HFF-Myc (cell line): Measurements from ENCODE around the gene PRIM2.
A peak's percentile ranks its signal among the peaks of the same experiment; 100 is the strongest.
"Not testable (repeated sequence)": the region's sequence is repeated elsewhere in the genome, so short reads cannot be mapped to it uniquely, and the experiment has no call there.

Experiments used
- DNase-seq: peaks from one replicate; pipeline ENCODE4 v3.0.0-alpha.2; 2011; ENCODE audit warnings: low read depth; ENCODE audit errors: extremely low read depth
- H3K4me3 ChIP-seq: replicated peaks from 2 replicates; pipeline ENCODE4 v1.5.1; 2011; ENCODE audit warnings: low read depth, mild to moderate bottlenecking, control low read depth, low read length
- TF ChIP-seq, protein P1 (sequence below): IDR thresholded peaks from 2 replicates; pipeline ENCODE4 v1.5.1; 2012; ENCODE audit warnings: mild to moderate bottlenecking, low read depth, low read length, control low read depth; ENCODE audit errors: missing control alignments

Gene PRIM2

DNA sequence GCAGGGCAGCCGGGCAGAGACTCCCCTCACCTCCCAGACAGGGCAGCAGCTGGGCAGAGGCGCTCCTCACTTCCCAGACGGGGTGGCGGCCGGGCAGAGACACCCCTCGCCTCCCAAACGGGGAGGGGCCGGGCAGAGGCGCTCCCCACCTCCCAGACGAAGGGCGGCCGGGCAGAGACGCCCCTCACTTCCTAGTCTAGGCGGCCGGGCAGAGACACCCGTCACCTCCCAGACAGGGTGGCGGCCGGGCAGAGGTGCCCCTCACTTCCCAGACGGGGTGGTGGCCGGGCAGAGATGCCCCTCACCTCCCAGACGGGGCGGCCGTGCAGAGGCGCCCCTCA is 6.6 kb upstream of the PRIM2 start:
- DNase-seq: no peak
- no peak overlapping the region for H3K4me3 ChIP-seq
- TF ChIP-seq, protein P1, sequence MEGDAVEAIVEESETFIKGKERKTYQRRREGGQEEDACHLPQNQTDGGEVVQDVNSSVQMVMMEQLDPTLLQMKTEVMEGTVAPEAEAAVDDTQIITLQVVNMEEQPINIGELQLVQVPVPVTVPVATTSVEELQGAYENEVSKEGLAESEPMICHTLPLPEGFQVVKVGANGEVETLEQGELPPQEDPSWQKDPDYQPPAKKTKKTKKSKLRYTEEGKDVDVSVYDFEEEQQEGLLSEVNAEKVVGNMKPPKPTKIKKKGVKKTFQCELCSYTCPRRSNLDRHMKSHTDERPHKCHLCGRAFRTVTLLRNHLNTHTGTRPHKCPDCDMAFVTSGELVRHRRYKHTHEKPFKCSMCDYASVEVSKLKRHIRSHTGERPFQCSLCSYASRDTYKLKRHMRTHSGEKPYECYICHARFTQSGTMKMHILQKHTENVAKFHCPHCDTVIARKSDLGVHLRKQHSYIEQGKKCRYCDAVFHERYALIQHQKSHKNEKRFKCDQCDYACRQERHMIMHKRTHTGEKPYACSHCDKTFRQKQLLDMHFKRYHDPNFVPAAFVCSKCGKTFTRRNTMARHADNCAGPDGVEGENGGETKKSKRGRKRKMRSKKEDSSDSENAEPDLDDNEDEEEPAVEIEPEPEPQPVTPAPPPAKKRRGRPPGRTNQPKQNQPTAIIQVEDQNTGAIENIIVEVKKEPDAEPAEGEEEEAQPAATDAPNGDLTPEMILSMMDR: no peak

DNA sequence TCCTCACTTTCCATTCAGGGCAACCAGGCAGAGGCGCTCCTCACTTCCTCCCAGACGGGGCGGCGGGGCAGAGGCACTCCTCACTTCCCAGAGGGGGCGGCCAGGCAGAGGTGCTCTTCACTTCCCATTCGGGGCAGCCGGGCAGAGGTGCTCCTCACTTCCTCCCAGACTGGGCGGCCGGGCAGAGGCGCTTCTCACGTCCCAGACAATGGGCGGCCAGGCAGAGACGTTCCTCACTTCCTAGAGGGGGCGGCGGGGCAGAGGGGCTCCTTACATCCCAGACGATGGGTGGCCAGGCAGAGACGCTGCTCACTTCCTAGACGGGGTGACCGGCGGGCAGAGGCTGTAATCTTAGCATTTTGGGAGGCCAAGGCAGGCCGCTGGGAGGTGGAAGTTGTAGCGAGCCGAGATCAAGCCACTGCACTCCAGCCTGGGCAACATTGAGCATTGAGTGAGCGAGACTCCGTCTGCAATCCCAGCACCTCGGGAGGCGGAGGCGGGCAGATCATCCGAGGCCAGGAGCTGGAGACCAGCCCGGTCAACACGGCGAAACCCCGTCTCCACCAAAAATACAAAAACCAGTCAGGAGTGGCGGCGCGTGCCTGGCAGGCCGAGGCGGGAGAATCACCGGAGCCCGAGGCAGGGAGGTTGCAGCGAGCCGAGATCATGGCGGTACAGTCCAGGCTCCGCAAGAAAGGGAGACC is 6.0 kb upstream of the PRIM2 start:
- DNase-seq, H3K4me3 ChIP-seq: not testable (repeated sequence)

DNA sequence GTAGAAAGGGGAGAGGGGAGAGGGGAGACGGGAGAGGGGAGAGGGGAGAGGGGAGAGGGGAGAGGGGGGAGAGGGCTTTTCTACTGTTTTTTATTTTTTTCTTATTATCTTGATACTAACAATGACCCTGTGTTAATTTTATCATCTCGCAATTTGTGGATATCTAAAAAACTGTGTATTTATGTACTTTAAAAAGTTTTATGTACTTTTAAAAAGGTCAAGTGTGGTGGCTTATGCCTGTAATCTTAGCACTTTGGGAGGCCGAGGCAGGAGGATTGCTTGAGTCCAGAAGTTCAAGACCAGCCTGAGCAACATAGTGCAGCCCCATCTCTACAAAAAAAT is 5.5 kb upstream of the PRIM2 start:
- TF ChIP-seq, protein P1: no peak
- no peak for DNase-seq

DNA sequence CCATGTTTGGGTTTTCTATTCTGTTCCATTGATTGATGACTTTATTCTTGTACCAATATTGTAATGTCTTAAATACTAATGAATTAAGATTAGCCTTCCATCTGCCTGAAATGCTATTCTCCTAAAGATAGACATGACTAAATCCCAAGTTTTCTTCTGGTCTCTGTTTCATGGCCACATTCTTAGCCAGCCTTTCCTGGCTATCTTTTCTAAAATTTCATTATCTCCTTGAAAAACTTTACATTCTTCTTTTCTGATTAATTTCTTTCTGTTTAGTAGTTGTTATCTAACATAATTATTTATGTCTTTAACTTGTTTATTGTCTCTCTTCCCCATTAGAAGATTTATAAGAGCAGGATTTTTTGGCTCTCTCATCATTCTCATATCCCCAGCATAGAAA is 4.4 kb upstream of the PRIM2 start:
- TF ChIP-seq, protein P1: no peak
- H3K4me3 ChIP-seq: peak overlapping the region; percentile 14; the same call in 1 of the 2 replicates

More for the DNA sequence above, 5.5 kb upstream of the PRIM2 start:
- H3K4me3 ChIP-seq: no peak overlapping the region

DNA sequence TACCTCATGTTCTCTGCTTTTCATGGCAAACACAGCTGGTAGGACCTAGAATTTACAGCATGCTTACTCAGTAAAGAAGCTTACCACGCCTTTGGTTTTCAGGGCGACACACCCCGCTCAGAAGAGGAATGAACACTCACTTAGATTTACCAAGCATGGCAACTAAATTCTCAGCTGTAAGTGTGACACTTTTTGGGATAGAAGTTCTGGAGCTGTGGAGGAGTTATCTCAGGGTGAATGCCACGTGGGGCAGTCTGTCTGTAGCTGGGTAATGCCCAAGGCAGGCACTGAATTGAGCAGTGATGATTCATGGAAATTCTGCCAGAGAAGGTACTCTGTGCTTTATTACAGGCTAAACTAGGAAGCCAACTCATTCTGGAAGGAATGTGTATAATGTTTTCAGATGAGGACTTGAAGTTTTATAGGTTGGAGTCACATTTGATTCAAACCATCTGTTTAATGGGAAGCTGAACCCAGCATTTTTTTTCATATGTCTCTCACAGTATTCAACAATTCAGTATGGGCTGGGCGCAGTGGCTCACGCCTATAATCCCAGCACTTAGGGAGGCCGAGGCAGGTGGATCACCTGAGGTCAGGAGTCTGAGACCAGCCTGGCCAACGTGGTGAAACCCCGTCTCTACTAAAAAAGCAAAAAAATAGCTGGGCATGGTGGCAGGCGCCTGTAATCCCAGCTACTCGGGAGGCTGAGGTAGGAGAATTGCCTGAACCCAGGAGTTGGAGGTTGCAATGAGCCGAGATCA is 3.5 kb upstream of the PRIM2 start:
- DNase-seq: peak; percentile 99
- TF ChIP-seq, protein P1: no peak
- peak overlapping the region; percentile 14 for H3K4me3 ChIP-seq

More for the DNA sequence above, 4.4 kb upstream of the PRIM2 start:
- no peak for DNase-seq

DNA sequence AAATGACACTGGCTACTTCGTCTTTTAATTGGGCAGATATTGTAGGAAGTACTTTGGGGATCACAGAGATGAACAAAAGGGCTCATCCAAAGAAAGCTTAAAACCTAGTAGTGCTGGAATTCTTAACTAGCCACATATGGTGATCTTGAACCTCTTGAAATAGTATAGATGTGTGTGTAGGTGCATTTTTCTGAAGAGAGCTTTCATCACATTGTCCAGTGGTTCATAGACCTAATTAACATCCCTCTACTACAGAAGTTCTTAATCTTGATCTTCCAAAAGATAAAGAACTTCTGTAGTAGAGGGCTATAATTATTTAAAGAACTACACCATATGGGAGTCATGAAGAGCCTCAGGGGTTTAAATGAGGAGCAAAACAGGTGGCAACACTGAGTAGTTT is 2.3 kb upstream of the PRIM2 start:
- no peak overlapping the region for H3K4me3 ChIP-seq
- TF ChIP-seq, protein P1: no peak
- no peak for DNase-seq

DNA sequence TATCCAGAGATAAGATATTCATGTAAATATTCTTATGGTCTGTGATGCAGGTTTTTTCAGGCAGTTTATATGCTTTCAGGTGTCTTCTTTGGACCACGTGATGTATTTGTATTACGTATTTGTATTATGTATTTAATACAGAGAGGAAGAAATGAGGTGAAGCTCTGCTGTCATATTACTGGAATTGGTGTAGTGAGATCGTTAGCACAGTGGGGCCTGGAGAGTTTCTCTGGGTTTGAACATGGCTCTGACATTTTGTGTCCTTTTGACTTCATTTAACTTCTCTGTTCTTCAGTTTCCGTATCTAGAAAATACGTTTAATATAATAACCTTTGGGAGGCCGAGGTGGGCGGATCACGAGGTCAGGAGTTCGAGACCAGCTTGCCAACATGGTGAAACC is 1.6 kb upstream of the PRIM2 start:
- DNase-seq: no peak
- TF ChIP-seq, protein P1: no peak
- no peak overlapping the region for H3K4me3 ChIP-seq
